GM12878 (cell line): ENCODE measurements around the gene AKAP12. TPM values are rescaled to one million over a fixed set of nuclear protein-coding genes. Genes with fewer than 3 reads are reported as not detected.

ENCODE experiments used
- ATF7 ChIP-seq: fragments of 450-650 bp; IDR thresholded peaks from 2 replicates; pipeline ENCODE4 v1.6.1; 2016; ENCODE audit warnings: low read depth, mild to moderate bottlenecking
- ETV6 ChIP-seq, 2 experiments: fragments of 450-650 bp in 1 of 2; IDR thresholded peaks in 1 of 2; conservative IDR thresholded peaks in 1 of 2; 2 replicates each; pipeline ENCODE4 v1.6.1; 2014; ENCODE audit warnings: antibody characterized with exemption in 1 of 2, borderline replicate concordance in 1 of 2, low read depth in 1 of 2, mild to moderate bottlenecking in 1 of 2, moderate library complexity in 1 of 2
- HDGF ChIP-seq: fragments of 450-650 bp; IDR thresholded peaks from 2 replicates; pipeline ENCODE4 v1.6.1; 2016; ENCODE audit warnings: antibody characterized with exemption
- LARP7 ChIP-seq: fragments of 450-650 bp; IDR thresholded peaks from 2 replicates; pipeline ENCODE4 v1.6.1; 2017; ENCODE audit warnings: mild to moderate bottlenecking
- MEF2A ChIP-seq: IDR thresholded peaks from 2 replicates; pipeline ENCODE4 v1.6.1; 2011; ENCODE audit warnings: low read depth, mild to moderate bottlenecking, low read length, moderate library complexity; ENCODE audit not compliant: insufficient read depth
- NFIC ChIP-seq: IDR thresholded peaks from 2 replicates; pipeline ENCODE4 v1.6.1; 2012; ENCODE audit warnings: low read depth, mild to moderate bottlenecking, inconsistent platforms, low read length, moderate library complexity
- POLR2A ChIP-seq: IDR thresholded peaks from 2 replicates; pipeline ENCODE4 v1.6.1; 2011; ENCODE audit warnings: low read depth, mild to moderate bottlenecking, low read length
- RUNX3 ChIP-seq: IDR thresholded peaks from 2 replicates; pipeline ENCODE4 v1.6.1; 2012; ENCODE audit warnings: low read length, inconsistent platforms
- SPI1 ChIP-seq: IDR thresholded peaks from 2 replicates; pipeline ENCODE4 v1.6.1; 2011; ENCODE audit warnings: low read depth, mild to moderate bottlenecking, low read length, moderate library complexity, borderline replicate concordance; ENCODE audit not compliant: insufficient read depth
- ZNF384 ChIP-seq: IDR thresholded peaks from 2 replicates; pipeline ENCODE4 v1.6.1; 2012; ENCODE audit warnings: low read depth, mild to moderate bottlenecking, low read length, improper control_type of control experiment, borderline replicate concordance
- polyA plus RNA-seq, 11 experiments: library from polyadenylated mRNA; depleted of rRNA in 4 of 11; unstranded in 6 of 11; stranded (reverse) in 5 of 11; fragments of >200 nt; fragmentation: Nextera tagmentation in 4 of 11; fragmentation: Illumina TruSeq in 1 of 11; extraction: Ambion mirVana in 4 of 11; extraction: Trizol in 1 of 11; gene quantifications; 1 replicate in 1 of 11; 2 replicates in 10 of 11; pipeline versions ENCODE4 v1.2.1 to v1.2.3, GENCODE V29; 2011 to 2016; ENCODE audit warnings: inconsistent platforms in 2 of 11, missing spikeins in 2 of 11, low read depth in 1 of 11
- total RNA-seq, 4 experiments: library from RNA; depleted of rRNA in 3 of 4; stranded (reverse); fragments of >200 nt in 3 of 4; fragmentation: Illumina TruSeq in 1 of 4; extraction: Trizol in 1 of 4; gene quantifications; 2 replicates each; pipeline versions ENCODE4 v1.2.1 to v1.2.3, GENCODE V29; 2013 to 2021
- TF ChIP-seq, protein P1 (sequence below): fragments of 450-650 bp; formaldehyde crosslinking; IDR thresholded peaks from 2 replicates; pipeline ENCODE4 v1.4.0; 2022; ENCODE audit warnings: mild to moderate bottlenecking, moderate library complexity
- TF ChIP-seq, protein P2 (sequence below): fragments of 450-650 bp; IDR thresholded peaks from 2 replicates; pipeline ENCODE4 v1.6.1; 2014; ENCODE audit warnings: mild to moderate bottlenecking
- TF ChIP-seq, protein P3 (sequence below): IDR thresholded peaks from 2 replicates; pipeline ENCODE4 v1.6.1; 2012; ENCODE audit warnings: low read length, inconsistent platforms

AKAP12 gene
- total and polyA plus RNA-seq, 10 of the 15 experiments (the other 5 are each of a cell fraction or from before 2014, with no cell fraction given) = under 0.01 to 0.72 (median 0.06) TPM; not detected in 4

DNA sequence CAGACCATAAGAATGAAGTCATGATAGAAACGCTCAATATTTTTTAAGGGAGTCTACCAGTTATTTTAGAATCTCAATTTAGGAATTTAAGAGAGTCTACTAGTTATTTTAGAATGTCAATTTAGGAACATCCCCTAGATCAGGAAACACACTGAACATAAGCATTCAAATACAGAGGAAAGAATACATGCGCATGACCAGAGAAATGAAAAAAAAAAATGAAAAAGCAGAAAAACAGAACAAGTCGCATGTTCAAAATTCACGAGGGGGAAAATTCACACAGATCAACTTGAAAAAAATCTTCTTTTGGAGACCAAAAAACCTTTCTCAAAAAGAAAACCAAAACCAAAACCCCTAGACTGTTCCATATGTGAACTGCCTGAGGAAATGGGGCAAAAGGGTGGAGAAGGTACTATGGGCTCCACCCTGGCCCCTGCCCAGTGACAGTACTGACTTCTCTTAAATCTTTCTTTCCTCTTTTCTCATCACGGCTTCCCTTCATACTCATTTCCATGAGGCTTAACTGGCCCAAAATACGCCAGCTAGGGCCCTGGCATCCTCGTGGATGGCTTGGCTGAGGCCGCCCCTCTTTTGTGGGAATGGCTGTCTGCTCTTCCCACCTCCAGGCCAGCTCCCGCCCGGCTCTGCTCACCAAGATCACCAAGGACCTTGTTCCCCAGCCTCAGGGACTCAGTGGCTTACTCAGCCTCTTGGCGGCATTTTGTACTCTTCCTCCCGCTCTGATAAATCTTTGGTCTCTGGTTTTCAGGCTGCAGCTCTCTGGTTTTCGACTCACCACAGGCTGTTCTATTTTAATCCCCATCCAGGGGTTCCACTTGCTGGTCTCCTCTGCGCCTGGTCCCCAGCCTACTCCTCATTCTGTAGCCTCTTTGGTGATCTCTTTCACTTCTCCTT, 140.4 kb downstream of the AKAP12 start (continued):
- TF ChIP-seq, protein P1, sequence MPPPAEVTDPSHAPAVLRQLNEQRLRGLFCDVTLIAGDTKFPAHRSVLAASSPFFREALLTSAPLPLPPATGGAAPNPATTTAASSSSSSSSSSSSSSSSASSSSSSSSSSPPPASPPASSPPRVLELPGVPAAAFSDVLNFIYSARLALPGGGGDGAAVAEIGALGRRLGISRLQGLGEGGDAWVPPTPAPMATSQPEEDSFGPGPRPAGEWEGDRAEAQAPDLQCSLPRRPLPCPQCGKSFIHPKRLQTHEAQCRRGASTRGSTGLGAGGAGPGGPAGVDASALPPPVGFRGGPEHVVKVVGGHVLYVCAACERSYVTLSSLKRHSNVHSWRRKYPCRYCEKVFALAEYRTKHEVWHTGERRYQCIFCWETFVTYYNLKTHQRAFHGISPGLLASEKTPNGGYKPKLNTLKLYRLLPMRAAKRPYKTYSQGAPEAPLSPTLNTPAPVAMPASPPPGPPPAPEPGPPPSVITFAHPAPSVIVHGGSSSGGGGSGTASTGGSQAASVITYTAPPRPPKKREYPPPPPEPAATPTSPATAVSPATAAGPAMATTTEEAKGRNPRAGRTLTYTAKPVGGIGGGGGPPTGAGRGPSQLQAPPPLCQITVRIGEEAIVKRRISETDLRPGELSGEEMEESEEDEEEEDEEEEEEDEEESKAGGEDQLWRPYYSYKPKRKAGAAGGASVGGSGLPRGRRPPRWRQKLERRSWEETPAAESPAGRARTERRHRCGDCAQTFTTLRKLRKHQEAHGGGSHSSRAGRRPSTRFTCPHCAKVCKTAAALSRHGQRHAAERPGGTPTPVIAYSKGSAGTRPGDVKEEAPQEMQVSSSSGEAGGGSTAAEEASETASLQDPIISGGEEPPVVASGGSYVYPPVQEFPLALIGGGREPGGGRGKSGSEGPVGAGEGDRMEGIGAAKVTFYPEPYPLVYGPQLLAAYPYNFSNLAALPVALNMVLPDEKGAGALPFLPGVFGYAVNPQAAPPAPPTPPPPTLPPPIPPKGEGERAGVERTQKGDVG (CRISPR knock-in tag) = no peak
- TF ChIP-seq NFIC (0 out of 2 replicates have a peak, but pooled peaks have one; percentile 32), HDGF (peak; percentile 62), RUNX3 (peak; percentile 49), POLR2A (0 out of 2 replicates have a peak, but pooled peaks have one; percentile 22), MEF2A (0 out of 2 replicates have a peak, but pooled peaks have one; percentile 16), ZNF384 (peak; percentile 10; the same call in 1 of the 2 replicates), ETV6 (conservative IDR thresholded peaks at IDR 0.05 in 1 of 2, IDR thresholded peaks at IDR 0.05 in 1 of 2; ENCODE audit: borderline replicate concordance in 1 of 2, low read depth in 1 of 2) (0 out of 4 replicates have a peak, but pooled peaks of 1 of the 2 experiments have one; percentile 8), LARP7 (no peak), SPI1 (peak; percentile 51; the same call in 1 of the 2 replicates), ATF7 (peak; percentile 24; the same call in 1 of the 2 replicates)
- TF ChIP-seq, protein P2, sequence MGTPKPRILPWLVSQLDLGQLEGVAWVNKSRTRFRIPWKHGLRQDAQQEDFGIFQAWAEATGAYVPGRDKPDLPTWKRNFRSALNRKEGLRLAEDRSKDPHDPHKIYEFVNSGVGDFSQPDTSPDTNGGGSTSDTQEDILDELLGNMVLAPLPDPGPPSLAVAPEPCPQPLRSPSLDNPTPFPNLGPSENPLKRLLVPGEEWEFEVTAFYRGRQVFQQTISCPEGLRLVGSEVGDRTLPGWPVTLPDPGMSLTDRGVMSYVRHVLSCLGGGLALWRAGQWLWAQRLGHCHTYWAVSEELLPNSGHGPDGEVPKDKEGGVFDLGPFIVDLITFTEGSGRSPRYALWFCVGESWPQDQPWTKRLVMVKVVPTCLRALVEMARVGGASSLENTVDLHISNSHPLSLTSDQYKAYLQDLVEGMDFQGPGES = no peak
- TF ChIP-seq, protein P3, sequence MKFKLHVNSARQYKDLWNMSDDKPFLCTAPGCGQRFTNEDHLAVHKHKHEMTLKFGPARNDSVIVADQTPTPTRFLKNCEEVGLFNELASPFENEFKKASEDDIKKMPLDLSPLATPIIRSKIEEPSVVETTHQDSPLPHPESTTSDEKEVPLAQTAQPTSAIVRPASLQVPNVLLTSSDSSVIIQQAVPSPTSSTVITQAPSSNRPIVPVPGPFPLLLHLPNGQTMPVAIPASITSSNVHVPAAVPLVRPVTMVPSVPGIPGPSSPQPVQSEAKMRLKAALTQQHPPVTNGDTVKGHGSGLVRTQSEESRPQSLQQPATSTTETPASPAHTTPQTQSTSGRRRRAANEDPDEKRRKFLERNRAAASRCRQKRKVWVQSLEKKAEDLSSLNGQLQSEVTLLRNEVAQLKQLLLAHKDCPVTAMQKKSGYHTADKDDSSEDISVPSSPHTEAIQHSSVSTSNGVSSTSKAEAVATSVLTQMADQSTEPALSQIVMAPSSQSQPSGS = 0 out of 2 replicates have a peak, but pooled peaks have one; percentile 14
- TF ChIP-seq, all 136 proteins: peak for 17
